HG03558 (cell line): Measurements from ENCODE around the gene MYO5B.
"Not testable (repeated sequence)": the region's sequence is repeated elsewhere in the genome, so short reads cannot be mapped to it uniquely, and the experiment has no call there.

ENCODE experiments used
- ATAC-seq: cut with Tn5 transposase; IDR thresholded peaks from one replicate; pipeline ENCODE4 v1.9.1; 2021; ENCODE audit warnings: moderate number of reproducible peaks; ENCODE audit not compliant: unreplicated experiment; ENCODE audit errors: extremely low read depth

The MYO5B gene

GRCh38 chr18:49904871-49905555, 289.9 kb downstream of the MYO5B start:
- no peak for ATAC-seq

GRCh38 chr18:49901862-49902340, 293.0 kb downstream of the MYO5B start:
- no peak for ATAC-seq

GRCh38 chr18:49899657-49900330, 295.2 kb downstream of the MYO5B start:
- no peak for ATAC-seq

GRCh38 chr18:49898421-49898820, 296.5 kb downstream of the MYO5B start:
- no peak for ATAC-seq

- ATAC-seq, result no peak
Measured at GRCh38 chr18:49894517-49895226, 300.3 kb downstream of the MYO5B start.

GRCh38 chr18:49893036-49893435, 301.9 kb downstream of the MYO5B start:
- ATAC-seq, result no peak

GRCh38 chr18:49892148-49892924, 302.6 kb downstream of the MYO5B start:
- ATAC-seq, result no peak

GRCh38 chr18:49890041-49890440, 304.9 kb downstream of the MYO5B start:
- ATAC-seq, result no peak

GRCh38 chr18:49889552-49889951, 305.4 kb downstream of the MYO5B start:
- not testable (repeated sequence) for ATAC-seq

- ATAC-seq, result no peak
Measured at GRCh38 chr18:49886891-49887764, 307.8 kb downstream of the MYO5B start.

- ATAC-seq, result no peak
Measured at GRCh38 chr18:49884959-49885358, 310.0 kb downstream of the MYO5B start.

- no peak for ATAC-seq
Measured at GRCh38 chr18:49884465-49884864, 310.5 kb downstream of the MYO5B start.

GRCh38 chr18:49880661-49881060, 314.3 kb downstream of the MYO5B start:
- no peak for ATAC-seq

- no peak for ATAC-seq
Measured at GRCh38 chr18:49879271-49879580, 315.7 kb downstream of the MYO5B start.

GRCh38 chr18:49878567-49879270, 316.2 kb downstream of the MYO5B start:
- no peak for ATAC-seq

GRCh38 chr18:49878015-49878414, 316.9 kb downstream of the MYO5B start:
- no peak for ATAC-seq

GRCh38 chr18:49876536-49876935, 318.4 kb downstream of the MYO5B start:
- no peak for ATAC-seq

GRCh38 chr18:49875783-49876182, 319.2 kb downstream of the MYO5B start:
- no peak for ATAC-seq

GRCh38 chr18:49875155-49875554, 319.8 kb downstream of the MYO5B start:
- ATAC-seq, result no peak
